HEK293T (cell line): ENCODE data around the gene CCDC7.
"Not testable (repeated sequence)": the region's sequence is repeated elsewhere in the genome, so short reads cannot be mapped to it uniquely, and the experiment has no call there.

Experiments
- CTCF ChIA-PET: fragments of 350-600 bp; formaldehyde crosslinking; extraction: SDS; loops from one replicate; lab custom pipeline; 2021; ENCODE audit warnings: antibody characterized with exemption, inconsistent platforms; lab: Yijun Ruan, JAX
- POLR2A ChIA-PET: fragments of 350-600 bp; formaldehyde crosslinking; extraction: SDS; loops from one replicate; lab custom pipeline; 2020; ENCODE audit warnings: antibody characterized with exemption, inconsistent platforms; lab: Yijun Ruan, JAX
- DNase-seq: peaks from one replicate; pipeline ENCODE4 v3.0.0; 2012; ENCODE audit warnings: mixed read lengths; ENCODE audit errors: extremely low spot score
- ARNT ChIP-seq: fragments of 450-650 bp; IDR thresholded peaks from 2 replicates; pipeline ENCODE4 v1.6.1; 2017; ENCODE audit warnings: mild to moderate bottlenecking
- BHLHE40 ChIP-seq: fragments of 450-650 bp; IDR thresholded peaks from 2 replicates; pipeline ENCODE4 v1.6.1; 2016; ENCODE audit warnings: mild to moderate bottlenecking, moderate library complexity, borderline replicate concordance
- CTBP1 ChIP-seq: fragments of 450-650 bp; IDR thresholded peaks from 2 replicates; pipeline ENCODE4 v1.6.1; 2016; ENCODE audit warnings: borderline replicate concordance
- ELF4 ChIP-seq: fragments of 450-650 bp; IDR thresholded peaks from 2 replicates; pipeline ENCODE4 v1.6.1; 2017; ENCODE audit warnings: antibody characterized with exemption
- FOXA1 ChIP-seq: fragments of 450-650 bp; IDR thresholded peaks from 2 replicates; pipeline ENCODE4 v1.6.1; 2016; ENCODE audit warnings: mild to moderate bottlenecking
- FOXK2 ChIP-seq: fragments of 450-650 bp; IDR thresholded peaks from 2 replicates; pipeline ENCODE4 v1.6.1; 2016; ENCODE audit warnings: mild to moderate bottlenecking
- FOXM1 ChIP-seq: fragments of 450-650 bp; IDR thresholded peaks from 2 replicates; pipeline ENCODE4 v1.6.1; 2017; ENCODE audit warnings: mild to moderate bottlenecking, borderline replicate concordance
- HDGF ChIP-seq: fragments of 450-650 bp; IDR thresholded peaks from 2 replicates; pipeline ENCODE4 v1.6.1; 2017; ENCODE audit warnings: antibody characterized with exemption, borderline replicate concordance
- L3MBTL2 ChIP-seq: fragments of 450-650 bp; conservative IDR thresholded peaks from 2 replicates; pipeline ENCODE4 v1.6.1; 2016; ENCODE audit warnings: mild to moderate bottlenecking
- LEF1 ChIP-seq: fragments of 450-650 bp; IDR thresholded peaks from 2 replicates; pipeline ENCODE4 v1.6.1; 2017; ENCODE audit warnings: mild to moderate bottlenecking, borderline replicate concordance
- NFRKB ChIP-seq: fragments of 450-650 bp; IDR thresholded peaks from 2 replicates; pipeline ENCODE4 v1.6.1; 2016; ENCODE audit warnings: mild to moderate bottlenecking, moderate library complexity
- PKNOX1 ChIP-seq: fragments of 450-650 bp; IDR thresholded peaks from 2 replicates; pipeline ENCODE4 v1.6.1; 2016
- SP1 ChIP-seq: fragments of 450-650 bp; IDR thresholded peaks from 2 replicates; pipeline ENCODE4 v1.6.1; 2017
- SUZ12 ChIP-seq: fragments of 450-650 bp; IDR thresholded peaks from 2 replicates; pipeline ENCODE4 v1.6.1; 2016; ENCODE audit warnings: mild to moderate bottlenecking
- TARDBP ChIP-seq: fragments of 450-650 bp; IDR thresholded peaks from 2 replicates; pipeline ENCODE4 v1.6.1; 2016
- ZNF384 ChIP-seq: fragments of 450-650 bp; IDR thresholded peaks from 2 replicates; pipeline ENCODE4 v1.6.1; 2016

Gene CCDC7

GRCh38 chr10:32600317-32600716 is 154.4 kb downstream of the CCDC7 start:
- ChIA-PET POLR2A (no interaction called here), CTCF (no interaction called here)
- TF ChIP-seq L3MBTL2 = no peak
- no peak for TF ChIP-seq FOXA1
- TF ChIP-seq FOXM1 = no peak
- no peak for TF ChIP-seq BHLHE40
- no peak for TF ChIP-seq CTBP1
- TF ChIP-seq ZNF384 = no peak
- TF ChIP-seq TARDBP = no peak
- no peak for TF ChIP-seq FOXK2
- no peak for TF ChIP-seq PKNOX1
- TF ChIP-seq SP1 = no peak
- TF ChIP-seq ELF4 = no peak
- no peak for TF ChIP-seq SUZ12
- TF ChIP-seq HDGF = no peak
- no peak for TF ChIP-seq LEF1
- no peak for TF ChIP-seq ARNT
- no peak for TF ChIP-seq NFRKB
- no peak for DNase-seq

- CTCF ChIA-PET, POLR2A ChIA-PET: not testable (repeated sequence)
Measured at GRCh38 chr10:32601562-32601961, 155.6 kb downstream of the CCDC7 start.

GRCh38 chr10:32605787-32606186 is 159.8 kb downstream of the CCDC7 start:
- no peak for TF ChIP-seq FOXK2
- no peak for TF ChIP-seq PKNOX1
- TF ChIP-seq TARDBP = no peak
- no peak for TF ChIP-seq FOXM1
- TF ChIP-seq HDGF = no peak
- no peak for TF ChIP-seq NFRKB
- no peak for TF ChIP-seq ARNT
- TF ChIP-seq CTBP1 = no peak
- TF ChIP-seq BHLHE40 = no peak
- no peak for DNase-seq
- POLR2A ChIA-PET = no interaction called here
- CTCF ChIA-PET = no interaction called here

More at GRCh38 chr10:32601562-32601961, 155.6 kb downstream of the CCDC7 start:
- not testable (repeated sequence) for DNase-seq

GRCh38 chr10:32610543-32610942 is 164.6 kb downstream of the CCDC7 start:
- CTCF ChIA-PET, POLR2A ChIA-PET, DNase-seq: not testable (repeated sequence)

GRCh38 chr10:32616438-32616837 is 170.5 kb downstream of the CCDC7 start:
- POLR2A ChIA-PET = no interaction called here
- no peak for TF ChIP-seq FOXA1
- TF ChIP-seq SP1 = no peak
- no peak for TF ChIP-seq CTBP1
- no peak for TF ChIP-seq PKNOX1
- TF ChIP-seq SUZ12 = no peak
- no peak for TF ChIP-seq FOXK2
- no peak for TF ChIP-seq NFRKB
- TF ChIP-seq TARDBP = no peak
- TF ChIP-seq L3MBTL2 = no peak
- TF ChIP-seq FOXM1 = no peak
- TF ChIP-seq BHLHE40 = no peak
- TF ChIP-seq ELF4 = no peak
- no peak for TF ChIP-seq ZNF384
- TF ChIP-seq ARNT = no peak
- no peak for TF ChIP-seq HDGF
- TF ChIP-seq LEF1 = no peak
- CTCF ChIA-PET = no interaction called here
- DNase-seq = no peak

GRCh38 chr10:32618482-32618881 is 172.5 kb downstream of the CCDC7 start:
- TF ChIP-seq SP1 (no peak), L3MBTL2 (no peak)
- CTCF ChIA-PET = no interaction called here
- POLR2A ChIA-PET = no interaction called here
- DNase-seq = no peak

- POLR2A ChIA-PET = no interaction called here
- CTCF ChIA-PET = no interaction called here
- TF ChIP-seq LEF1 = no peak
- TF ChIP-seq ELF4 = no peak
- no peak for TF ChIP-seq TARDBP
- TF ChIP-seq SUZ12 = no peak
- no peak for TF ChIP-seq PKNOX1
- TF ChIP-seq L3MBTL2 = no peak
- no peak for TF ChIP-seq HDGF
- no peak for TF ChIP-seq NFRKB
- TF ChIP-seq ZNF384 = no peak
- TF ChIP-seq FOXK2 = no peak
- TF ChIP-seq FOXA1 = no peak
- TF ChIP-seq SP1 = no peak
- no peak for TF ChIP-seq FOXM1
- DNase-seq = no peak
Measured at GRCh38 chr10:32621969-32622368, 176.0 kb downstream of the CCDC7 start.
